Activated CD8-positive, alpha-beta memory T cell treated with anti-CD3 and anti-CD28 coated beads for 1 hour (primary cell): ENCODE results near the gene SLC30A9.
A peak's percentile ranks its signal among the peaks of the same experiment; 100 is the strongest.

Experiments
- DNase-seq, 2 donors: peaks; one replicate each; pipeline ENCODE4 v3.0.0-alpha.2; 2020; ENCODE audit warnings: low read depth in 1 of 2; ENCODE audit errors: extremely low read depth in 1 of 2

Gene SLC30A9

DNA sequence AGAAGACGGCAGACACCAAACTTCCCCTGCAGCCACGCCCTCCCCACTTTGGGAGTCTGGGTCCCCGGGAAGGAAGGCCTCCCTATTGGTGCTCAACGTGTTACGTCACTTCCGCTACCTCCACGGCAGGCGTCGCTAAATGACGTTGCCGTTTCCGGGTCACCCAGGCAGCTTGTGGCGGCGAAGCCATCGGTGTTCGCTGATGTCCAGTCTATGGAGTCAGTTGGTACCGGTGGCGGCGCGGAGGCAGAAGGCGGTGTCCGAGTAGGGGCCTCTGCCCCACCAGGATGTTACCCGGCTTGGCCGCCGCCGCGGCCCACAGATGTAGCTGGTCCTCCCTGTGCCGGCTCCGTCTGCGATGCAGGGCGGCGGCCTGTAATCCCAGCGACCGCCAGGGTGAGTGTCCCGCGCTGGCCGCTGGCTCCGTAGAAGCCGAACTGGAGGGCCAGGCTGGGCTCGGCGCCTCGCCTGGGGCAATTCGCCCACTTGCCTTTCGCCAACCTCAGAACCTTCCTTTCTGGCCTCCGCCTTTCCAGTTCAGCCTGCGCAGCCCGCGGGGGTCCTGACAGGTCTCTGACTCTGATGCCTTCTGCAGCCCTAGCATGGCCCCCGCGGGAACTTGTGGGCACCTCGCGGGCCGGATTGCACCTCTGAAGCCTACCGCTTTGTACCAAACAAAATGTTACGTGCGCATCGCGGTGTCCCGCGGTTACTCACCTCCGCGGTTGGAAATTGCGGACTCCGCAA, at the start of gene SLC30A9:
SLC30A9 (plus strand) TSS at position 166 of the 747 bp plus-strand sequence; CDS start at position 288, 122 bp downstream.
- peak; percentile 85 to 86 for DNase-seq

DNA sequence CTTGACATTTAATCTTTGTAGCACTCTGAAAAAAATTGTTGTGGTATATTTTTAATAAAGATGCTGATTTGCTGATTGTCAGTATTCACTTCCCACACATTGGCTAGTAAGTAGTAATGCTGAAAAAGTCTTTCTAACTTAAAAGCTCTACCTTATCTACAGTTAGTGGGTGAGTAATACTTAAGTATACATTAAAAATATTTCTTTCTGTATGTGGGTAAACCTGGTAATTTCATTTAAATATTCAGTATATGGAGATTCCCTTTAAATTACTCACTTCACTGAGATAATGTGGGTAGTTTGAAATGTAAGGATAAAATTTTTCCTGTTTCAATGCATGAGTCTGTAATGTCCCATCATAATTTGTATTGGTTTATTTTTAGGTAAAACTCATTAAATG, 49.5 kb upstream of the SLC30A9 start:
- no peak for DNase-seq

DNA sequence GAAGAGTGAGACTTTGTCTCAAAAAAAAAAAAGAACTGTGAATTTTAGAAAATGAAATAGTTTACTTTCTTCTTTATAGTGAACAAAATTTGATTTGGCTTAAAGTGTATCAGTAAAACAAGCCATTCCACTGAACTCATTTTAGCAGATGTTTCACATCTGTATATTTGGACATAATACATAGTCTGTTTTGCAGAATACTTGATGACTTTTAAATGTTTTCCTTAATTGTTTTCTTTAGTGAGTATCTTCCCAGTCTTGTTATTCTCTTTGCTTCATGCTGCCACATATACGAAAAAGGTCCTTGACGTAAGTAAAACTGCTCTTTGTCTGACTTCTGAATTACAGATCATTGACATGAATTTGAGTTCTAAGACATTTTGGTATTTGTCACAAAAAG, 46.8 kb upstream of the SLC30A9 start:
- DNase-seq, result no peak

DNA sequence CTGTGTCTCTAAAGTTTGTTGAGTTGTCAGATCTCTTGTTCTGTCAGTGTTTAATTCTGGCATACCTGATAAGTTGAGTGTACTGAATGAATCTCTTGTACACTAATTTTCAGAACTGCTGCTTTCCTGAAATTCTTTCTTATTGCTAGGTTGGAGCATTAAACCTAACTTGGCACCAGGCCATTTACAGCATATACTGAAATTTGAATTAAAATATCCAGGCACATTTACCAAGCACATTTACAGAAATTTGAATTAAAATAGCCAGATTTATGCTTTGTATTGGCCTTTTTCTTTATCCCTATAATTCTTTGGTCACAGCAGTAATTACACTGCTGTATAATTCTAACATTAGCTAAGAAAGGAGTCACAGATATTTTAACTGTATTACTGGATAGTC, 46.2 kb upstream of the SLC30A9 start:
- no peak for DNase-seq

DNA sequence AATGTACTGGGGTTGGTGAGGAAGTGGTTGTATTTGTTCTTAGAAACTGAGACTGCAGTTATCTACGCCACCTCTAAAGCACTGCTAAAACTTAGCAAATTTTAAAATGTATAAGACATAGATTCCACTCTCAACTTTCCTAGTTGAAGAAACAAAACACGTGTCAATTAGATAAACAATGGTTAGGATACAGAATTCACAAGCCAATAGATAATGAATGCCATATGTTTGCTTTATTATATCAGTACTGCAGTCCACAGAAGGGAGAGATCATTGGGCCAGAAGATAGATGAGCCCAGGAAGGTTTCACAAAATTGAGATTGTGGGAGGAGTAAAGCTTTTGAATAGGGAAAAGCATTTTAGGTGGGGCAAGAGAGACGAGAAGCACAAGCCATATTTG, 40.8 kb upstream of the SLC30A9 start:
- DNase-seq, result no peak

DNA sequence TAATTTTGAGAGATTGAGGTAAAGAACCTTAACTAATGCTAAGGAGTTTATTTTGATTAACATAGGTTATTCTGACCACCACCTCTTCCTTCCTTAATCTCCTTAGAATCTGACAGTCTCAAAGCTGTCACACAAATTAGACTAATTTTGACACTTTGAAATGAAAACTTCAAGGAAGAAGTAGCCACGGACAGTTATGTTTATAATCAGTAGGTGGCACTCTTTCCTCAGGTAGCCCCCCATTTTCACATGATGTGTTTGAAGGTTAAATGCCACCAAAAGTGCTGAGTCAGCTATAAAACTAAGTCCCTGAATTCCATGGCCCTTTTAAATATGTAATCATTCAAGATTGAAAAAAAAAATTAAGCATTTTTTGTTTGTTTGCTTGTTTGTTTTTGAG, 32.7 kb upstream of the SLC30A9 start:
- DNase-seq, result no peak

DNA sequence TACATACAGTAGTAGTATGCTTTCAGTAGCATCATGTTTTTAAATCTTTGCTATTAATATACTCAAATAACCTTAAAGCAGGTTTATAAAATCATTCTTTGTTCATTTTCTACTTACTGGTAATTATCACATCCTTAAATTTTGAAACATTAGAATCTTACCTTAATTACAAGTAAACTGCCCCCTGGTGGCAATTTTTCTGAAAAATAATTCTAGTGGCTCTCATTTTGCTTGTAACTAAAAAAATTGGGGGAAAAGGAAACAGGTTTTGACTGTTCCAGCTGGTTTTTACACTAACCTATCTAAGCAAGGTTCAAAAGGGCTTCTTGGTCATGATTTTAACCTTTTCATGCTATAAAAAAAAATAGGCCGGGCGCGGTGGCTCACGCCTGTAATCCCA, 27.2 kb upstream of the SLC30A9 start:
- no peak for DNase-seq

DNA sequence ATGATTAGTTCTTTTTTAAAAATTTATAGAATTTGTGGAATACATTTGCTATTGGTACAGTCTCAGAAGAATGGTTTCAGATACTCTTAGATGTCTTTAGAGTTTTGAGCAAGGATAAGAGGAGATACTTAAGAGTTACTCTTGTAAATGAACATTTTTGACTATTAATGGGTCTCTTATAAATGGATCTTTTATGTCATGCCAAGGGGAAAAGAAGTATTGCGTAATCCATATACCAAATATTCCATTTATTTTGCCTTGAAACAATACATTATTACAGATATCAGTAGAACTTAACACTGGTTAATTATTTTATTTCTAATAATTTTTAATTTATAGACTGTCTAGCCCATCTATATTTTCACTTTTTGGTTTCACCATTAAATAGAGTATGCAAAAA, 25.9 kb upstream of the SLC30A9 start:
- DNase-seq, result no peak

DNA sequence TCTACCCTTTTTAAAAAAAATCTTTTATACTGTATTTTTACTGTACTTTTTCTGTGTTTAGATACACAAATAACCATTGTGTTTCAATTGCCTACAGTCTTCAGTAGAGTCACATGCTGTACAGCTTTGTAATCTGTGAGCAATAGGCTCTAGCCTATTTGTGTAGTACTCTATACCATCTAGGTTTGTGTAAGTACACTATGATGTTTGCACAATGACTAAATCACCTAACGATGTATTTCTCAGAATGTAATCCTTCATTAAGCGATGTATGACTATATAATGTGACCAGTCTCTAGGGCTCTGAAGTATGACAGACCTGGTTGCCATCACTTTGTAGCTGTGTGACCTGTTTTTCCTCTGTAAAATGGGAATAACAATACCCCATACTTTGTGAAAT, 22.9 kb upstream of the SLC30A9 start:
- DNase-seq, result no peak

DNA sequence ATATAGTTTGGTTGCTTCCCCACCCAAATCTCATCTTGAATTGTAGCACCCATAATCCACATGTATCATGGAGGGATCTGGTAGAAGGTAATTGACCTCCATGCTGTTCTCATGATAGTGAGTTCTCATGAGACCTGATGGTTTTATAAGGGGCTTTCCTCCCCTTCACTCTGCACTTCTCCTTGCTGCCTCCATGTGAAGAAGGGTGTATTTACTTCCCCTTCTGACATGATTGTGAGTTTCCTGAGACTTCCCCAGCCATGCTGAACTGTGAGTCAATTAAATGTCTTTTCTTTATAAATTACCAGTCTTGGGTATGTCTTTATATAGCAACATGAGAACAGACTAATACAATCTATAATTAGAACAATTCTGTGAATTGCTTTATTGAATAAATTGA, 20.7 kb upstream of the SLC30A9 start:
- no peak for DNase-seq

DNA sequence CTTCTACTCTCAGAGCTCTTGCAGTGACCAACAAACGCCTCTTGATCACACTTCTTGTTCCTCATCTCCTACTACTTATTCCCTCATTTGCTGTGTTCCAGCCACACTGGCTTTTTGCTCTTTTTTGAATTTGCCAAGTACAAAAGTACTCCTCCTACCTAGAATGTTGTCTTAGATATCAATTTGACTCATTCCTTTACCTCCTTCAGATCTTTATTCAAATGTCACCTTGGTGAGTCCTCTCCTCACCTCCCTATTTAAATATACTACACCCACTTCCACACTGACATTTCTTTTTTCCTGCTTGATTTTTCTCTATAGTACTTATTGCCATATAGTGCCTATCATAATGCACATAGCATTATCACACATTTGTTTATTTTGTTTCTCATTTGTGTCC, 15.0 kb upstream of the SLC30A9 start:
- no peak for DNase-seq

DNA sequence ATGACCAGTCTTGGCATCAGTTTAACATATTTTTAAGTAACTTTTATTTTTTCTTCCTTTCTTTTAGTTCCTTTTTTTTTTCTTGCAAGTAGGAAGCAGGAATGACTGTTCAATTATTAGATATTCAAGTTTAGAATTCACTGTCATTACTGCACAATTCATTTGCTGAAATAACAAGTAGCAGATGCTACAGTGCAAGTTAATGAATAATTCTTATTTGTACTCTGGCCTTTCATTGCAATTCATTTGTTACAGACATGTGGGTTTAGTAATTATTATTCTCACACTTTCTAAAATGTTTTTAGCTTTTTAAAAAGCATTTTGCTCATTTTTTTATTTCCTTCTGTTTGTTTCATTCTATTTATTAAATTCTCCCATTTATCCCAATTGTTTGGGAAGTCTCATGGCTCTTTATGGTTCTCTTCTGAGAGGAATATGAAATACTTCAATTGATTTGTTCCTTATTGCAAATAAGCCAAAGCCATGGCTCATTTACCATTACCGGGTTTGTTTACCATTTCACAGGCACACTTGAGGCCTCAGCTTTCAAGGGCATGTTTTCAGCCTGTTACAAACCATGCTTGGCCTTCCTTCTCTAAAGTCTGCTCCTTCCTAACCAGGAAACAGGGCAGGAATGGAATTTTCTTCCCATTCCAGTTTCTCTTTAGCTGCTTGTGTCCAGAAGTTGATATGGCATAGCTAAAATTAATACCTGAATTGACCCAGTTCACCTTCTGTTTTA, 13.4 kb upstream of the SLC30A9 start:
- DNase-seq, result no peak

DNA sequence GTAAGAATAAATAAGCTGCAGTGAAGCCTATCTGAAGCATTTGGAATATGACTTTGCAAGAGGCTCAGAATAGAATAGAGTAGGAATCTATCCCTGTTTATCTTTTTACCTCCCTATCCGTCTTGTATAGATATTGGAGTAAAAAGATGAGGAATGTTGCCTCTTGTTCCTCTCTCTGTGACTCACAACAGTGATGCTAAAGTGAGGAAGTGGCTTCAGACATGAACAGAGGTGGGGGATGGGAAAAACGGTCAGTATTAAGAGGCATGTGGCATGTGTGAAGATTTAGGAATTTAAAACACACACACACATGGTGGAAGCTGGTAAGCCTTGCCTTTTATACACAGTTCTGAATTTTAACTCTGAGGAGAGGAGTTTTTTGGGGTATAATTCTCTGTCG, 12.6 kb upstream of the SLC30A9 start:
- no peak for DNase-seq

DNA sequence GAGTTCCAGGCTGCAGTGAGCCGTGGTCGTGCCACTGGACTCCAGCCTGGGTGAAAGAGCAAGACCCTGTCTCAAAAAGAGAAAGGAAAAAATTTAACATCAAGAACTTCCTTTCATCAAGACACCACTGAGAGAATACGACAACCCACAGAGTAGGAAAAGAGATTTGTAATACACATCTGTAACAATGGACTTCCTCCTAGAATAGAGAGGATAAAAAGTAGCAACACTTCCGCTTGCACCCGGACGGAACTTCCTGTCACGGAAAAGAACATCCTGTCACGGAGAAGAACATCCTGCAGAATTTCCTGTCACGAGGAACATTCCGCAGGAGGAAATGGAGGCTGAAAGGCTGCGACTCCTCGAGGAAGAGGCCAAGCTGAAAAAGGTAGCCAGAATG, 8.9 kb upstream of the SLC30A9 start, which contains the start of gene DCAF4L1:
DCAF4L1 (plus strand) TSS at position 301 of the 400 bp plus-strand sequence; CDS start at position 338, 37 bp downstream.
- DNase-seq, result no peak

DNA sequence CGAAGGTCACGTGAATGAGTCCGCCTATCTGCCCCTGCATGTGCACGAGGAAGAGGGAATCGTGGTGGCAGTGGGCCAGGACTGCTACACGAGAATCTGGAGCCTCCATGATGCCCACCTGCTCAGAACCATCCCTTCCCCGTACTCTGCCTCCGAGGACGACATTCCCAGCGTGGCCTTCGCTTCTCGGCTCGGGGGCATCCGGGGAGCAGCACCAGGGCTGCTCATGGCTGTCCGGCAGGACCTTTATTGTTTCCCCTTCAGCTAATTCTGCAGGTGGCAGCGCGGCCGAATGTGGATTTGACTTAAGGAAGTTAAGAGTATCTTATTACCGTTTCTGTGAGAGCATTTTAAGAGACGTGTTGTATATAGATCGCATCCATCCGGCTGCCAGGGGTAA, 7.6 kb upstream of the SLC30A9 start:
- no peak for DNase-seq

DNA sequence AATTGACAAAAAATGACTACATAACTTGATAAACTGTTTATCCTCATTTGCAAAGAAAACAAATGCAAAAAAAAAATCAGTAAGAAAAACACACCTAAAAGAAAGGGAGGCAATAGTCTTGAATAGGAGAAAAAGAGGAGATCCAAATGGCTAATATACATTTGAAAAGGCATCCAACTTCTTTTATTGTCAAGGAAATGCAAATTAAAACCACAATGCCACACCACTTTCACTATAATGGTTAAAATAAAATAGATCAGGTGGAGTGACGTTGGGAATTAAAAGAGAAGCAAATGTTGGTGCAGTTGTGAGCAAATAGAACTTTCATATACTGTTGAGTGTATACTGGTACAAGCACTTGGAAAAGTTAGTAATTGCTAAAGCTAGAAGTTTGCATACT, 5.2 kb upstream of the SLC30A9 start:
- no peak for DNase-seq

DNA sequence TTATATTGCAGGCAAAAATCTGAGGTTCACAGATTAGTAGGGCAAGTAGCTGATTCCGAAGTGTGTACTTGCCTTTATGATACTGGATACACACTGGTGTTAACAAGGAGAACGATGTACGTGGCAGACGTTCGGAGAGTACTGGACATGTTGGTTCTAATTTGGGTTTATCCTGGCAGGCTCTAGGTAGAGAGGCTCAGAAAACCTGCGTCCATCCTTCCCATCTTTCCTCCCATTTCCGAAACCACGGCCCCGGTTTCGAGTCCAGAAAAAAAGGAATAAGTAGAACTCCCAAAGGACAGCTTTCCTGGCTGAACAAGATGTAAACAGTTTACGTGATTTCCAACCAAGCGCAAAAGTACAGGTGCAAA, 351 bp upstream of the SLC30A9 start:
- DNase-seq, result no peak

DNA sequence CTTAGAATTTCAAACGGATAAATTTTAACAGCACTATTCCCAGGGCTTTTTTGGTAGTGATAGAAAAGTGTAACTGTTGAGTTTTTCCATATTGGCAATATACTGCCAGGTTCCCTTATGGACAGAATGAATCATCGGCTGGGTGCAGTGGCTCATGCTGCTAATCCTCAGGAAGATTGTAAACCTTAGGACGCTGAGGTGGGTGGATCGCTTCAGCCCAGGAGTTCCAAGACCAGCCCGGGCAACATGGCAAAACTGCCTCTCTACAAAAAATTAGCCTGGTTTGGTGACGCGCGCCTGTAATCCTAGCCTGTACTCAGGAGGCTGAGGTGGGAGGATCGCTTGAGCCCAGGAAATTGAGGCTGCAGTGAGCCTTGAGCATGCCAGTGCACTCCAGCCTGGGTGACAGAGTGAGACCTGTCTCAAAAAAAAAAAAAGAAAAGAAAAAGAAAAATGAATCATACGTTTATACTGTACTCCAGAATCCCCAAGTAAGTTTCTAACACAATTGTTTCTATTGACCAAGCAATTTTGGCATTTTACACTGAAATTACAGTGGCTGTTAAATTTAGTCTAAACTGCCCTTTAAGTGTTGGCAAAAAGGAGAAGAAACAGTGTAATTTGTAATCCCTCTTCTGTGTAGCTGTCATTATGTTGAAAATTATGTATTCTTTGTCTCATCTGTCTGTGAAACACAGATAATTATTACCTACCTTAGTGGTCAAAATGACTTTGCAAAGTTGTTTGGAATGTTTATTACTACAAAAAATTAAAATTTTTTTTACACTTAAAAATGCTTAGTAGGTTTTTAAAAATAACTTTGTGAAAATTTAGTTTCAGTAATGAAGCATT, 1.8 kb downstream of the SLC30A9 start:
- no peak for DNase-seq

DNA sequence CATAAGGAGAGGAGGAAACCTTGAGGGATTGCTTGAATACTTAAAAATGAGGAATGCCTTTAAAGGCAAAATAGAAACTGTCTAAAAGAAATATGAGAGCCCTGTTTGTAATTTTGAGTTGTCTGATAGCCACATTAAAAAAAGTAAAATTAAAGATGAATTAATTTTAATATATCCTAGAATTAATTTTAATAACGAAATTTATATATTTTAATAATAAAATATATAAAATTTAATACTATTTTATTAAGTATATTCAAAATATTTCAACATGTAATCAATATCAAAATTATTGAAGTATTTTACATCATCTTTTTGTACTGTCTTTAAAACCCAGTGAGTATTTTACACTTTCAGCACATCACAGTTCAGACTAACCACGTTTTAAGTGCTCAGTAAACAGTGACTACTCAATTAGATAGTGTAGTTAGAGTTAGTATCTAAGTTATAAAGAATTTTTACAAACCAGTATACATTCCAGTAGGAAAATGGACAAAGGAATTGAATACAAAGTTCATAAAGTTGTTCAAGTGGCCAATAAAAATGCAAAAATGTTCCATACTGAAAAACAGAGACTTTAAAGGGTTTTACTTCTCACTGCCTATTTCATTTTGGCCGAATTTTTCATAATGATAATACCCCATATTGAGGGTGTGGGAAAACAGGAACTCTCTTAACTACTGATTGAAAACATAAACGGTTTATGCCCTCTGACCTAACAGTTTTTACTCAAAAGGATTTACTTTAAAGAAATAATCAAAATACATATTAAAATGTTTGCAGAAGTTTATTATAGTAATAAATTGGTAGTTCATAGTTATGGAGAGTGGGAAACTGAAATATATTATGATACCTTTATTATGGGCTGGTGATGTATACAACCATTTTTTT, 2.9 kb downstream of the SLC30A9 start:
- DNase-seq, result no peak

DNA sequence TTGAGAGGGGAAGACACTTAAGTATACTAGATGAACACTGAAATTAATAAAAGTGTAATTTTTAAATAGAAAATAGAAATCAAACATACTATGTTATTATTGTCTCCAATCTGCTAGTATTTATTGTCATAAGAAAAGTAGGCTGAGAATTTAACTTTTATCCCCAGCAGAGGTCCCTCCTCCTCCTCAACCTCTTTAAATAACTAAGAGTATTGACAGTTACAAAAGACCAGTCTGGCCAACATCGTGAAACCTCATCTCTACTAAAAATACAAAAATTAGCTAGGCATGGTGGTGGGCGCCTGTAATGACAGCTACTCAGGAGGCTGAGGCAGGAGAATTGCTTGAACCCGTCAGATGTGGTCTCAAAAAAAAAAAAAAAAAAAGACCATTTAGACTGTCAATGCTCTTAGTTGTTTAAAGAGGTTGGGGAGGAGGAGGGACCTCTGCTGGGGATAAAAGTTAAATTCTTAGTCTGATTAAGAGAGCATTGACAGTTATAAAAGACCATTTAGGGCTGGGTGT, 4.2 kb downstream of the SLC30A9 start:
- no peak for DNase-seq
